DND-41 (cell line): Measurements from ENCODE around the gene KCTD19.

ENCODE experiments used
- ATAC-seq: fragments of 200-7000 bp; cut with Tn5 transposase; 3 replicates; pipeline ENCODE4 v1.9.1; 2021; ENCODE audit warnings: low read depth; ENCODE audit not compliant: insufficient read depth
- DNase-seq: peaks from one replicate; pipeline ENCODE4 v3.0.0-alpha.2; 2020
- H2AFZ ChIP-seq: 2 replicates; pipeline ENCODE4 v1.6.0; 2012; ENCODE audit warnings: low read depth, low read length
- H3K27ac ChIP-seq: 2 replicates; pipeline ENCODE4 v1.5.1; 2012; ENCODE audit warnings: low read length, inconsistent platforms
- H3K27me3 ChIP-seq: fragments of 200-600 bp; sonication (generic); 2 replicates; pipeline ENCODE4 v1.6.0; 2012; ENCODE audit warnings: low read length, mild to moderate bottlenecking, inconsistent platforms; ENCODE audit not compliant: insufficient read depth, poor library complexity
- H3K36me3 ChIP-seq: 2 replicates; pipeline ENCODE4 v1.5.1; 2012; ENCODE audit warnings: low read length, inconsistent platforms; ENCODE audit not compliant: insufficient read depth
- H3K4me1 ChIP-seq: 2 replicates; pipeline ENCODE4 v1.5.1; 2012; ENCODE audit warnings: mild to moderate bottlenecking, low read length; ENCODE audit not compliant: insufficient read depth
- H3K4me2 ChIP-seq: 2 replicates; pipeline ENCODE4 v1.6.0; 2012; ENCODE audit warnings: mild to moderate bottlenecking, moderate library complexity, low read length, inconsistent platforms; ENCODE audit not compliant: insufficient read depth
- H3K4me3 ChIP-seq, 2 experiments: fragments of 200-600 bp in 1 of 2; shearing (Covaris generic) in 1 of 2; 2 replicates each; pipeline ENCODE4 v1.5.1; 2012 to 2016; ENCODE audit warnings: inconsistent platforms in 2 of 2, low read length in 2 of 2, mild to moderate bottlenecking in 2 of 2, low read depth in 1 of 2, moderate library complexity in 1 of 2
- H3K79me2 ChIP-seq: 2 replicates; pipeline ENCODE4 v1.6.0; 2012; ENCODE audit warnings: low read length, inconsistent platforms; ENCODE audit not compliant: insufficient read depth
- H3K9ac ChIP-seq: 2 replicates; pipeline ENCODE4 v1.6.0; 2012; ENCODE audit warnings: low read depth, mild to moderate bottlenecking, inconsistent platforms, low read length, moderate library complexity
- H3K9me3 ChIP-seq: 2 replicates; pipeline ENCODE4 v1.5.1; 2012; ENCODE audit warnings: low read length, moderate library complexity, mild to moderate bottlenecking, inconsistent platforms; ENCODE audit not compliant: insufficient read depth, severe bottlenecking
- H4K20me1 ChIP-seq: 2 replicates; pipeline ENCODE4 v1.6.0; 2012; ENCODE audit warnings: low read length; ENCODE audit not compliant: insufficient read depth
- EZH2 ChIP-seq: IDR thresholded peaks from 3 replicates; pipeline ENCODE4 v1.6.1; 2012; ENCODE audit warnings: borderline replicate concordance, low read depth, mild to moderate bottlenecking, moderate library complexity, low read length, inconsistent platforms; ENCODE audit not compliant: severe bottlenecking
- TF ChIP-seq, protein P1 (sequence below): IDR thresholded peaks from 2 replicates; pipeline ENCODE4 v1.5.1; 2012; ENCODE audit warnings: borderline replicate concordance, low read length, moderate library complexity, mild to moderate bottlenecking; ENCODE audit not compliant: poor library complexity, severe bottlenecking; ENCODE audit errors: extremely low read depth

Gene KCTD19

DNA sequence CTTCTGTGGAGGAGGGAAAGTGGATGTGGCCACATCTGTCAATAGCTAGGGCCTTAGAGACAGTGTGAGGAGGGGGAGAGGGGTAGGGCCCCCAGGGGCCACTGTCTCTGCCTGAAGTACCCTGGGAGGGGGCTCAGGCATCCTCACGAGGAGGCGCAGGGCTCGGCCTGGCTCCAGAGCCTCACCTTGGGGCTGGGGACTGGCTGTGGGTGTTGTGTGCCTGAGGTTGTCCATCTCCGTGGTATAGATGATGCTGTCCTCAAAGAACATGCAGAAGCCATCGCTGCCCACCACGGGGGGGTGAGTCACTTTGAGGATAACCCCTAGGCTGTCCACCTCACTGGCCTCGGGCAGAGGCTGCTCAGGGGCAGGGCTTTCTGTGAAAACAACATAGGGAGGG is 35.1 kb downstream of the KCTD19 start:
- no peak overlapping the region for H3K4me3 ChIP-seq
- H2AFZ ChIP-seq, result no peak overlapping the region
- H3K9ac ChIP-seq, result no peak overlapping the region
- H3K4me2 ChIP-seq, result no peak overlapping the region
- no peak overlapping the region for H3K27ac ChIP-seq
- no peaks in the 10 kb centered on the region for H3K36me3 ChIP-seq
- ATAC-seq (no peak), DNase-seq (no peak)
- TF ChIP-seq EZH2, result no peak
- TF ChIP-seq, protein P1, sequence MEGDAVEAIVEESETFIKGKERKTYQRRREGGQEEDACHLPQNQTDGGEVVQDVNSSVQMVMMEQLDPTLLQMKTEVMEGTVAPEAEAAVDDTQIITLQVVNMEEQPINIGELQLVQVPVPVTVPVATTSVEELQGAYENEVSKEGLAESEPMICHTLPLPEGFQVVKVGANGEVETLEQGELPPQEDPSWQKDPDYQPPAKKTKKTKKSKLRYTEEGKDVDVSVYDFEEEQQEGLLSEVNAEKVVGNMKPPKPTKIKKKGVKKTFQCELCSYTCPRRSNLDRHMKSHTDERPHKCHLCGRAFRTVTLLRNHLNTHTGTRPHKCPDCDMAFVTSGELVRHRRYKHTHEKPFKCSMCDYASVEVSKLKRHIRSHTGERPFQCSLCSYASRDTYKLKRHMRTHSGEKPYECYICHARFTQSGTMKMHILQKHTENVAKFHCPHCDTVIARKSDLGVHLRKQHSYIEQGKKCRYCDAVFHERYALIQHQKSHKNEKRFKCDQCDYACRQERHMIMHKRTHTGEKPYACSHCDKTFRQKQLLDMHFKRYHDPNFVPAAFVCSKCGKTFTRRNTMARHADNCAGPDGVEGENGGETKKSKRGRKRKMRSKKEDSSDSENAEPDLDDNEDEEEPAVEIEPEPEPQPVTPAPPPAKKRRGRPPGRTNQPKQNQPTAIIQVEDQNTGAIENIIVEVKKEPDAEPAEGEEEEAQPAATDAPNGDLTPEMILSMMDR, result no peak
- no peaks in the 10 kb centered on the region for H3K27me3 ChIP-seq
- H3K4me1 ChIP-seq, result no peaks in the 10 kb centered on the region
- no peaks in the 10 kb centered on the region for H3K79me2 ChIP-seq
- H3K9me3 ChIP-seq, result no peaks in the 10 kb centered on the region
- H4K20me1 ChIP-seq, result no peaks in the 10 kb centered on the region; the same call in 1 of the 2 replicates

GRCh38 chr16:67287960-67288359 is 38.6 kb downstream of the KCTD19 start:
- no peaks in the 10 kb centered on the region for H3K4me1 ChIP-seq
- no peak overlapping the region for H3K9ac ChIP-seq
- DNase-seq (no peak), ATAC-seq (no peak)
- no peaks in the 10 kb centered on the region for H3K27me3 ChIP-seq
- no peak overlapping the region for H3K4me3 ChIP-seq
- no peaks in the 10 kb centered on the region for H3K9me3 ChIP-seq
- no peak overlapping the region for H3K4me2 ChIP-seq
- TF ChIP-seq, protein P1, result no peak
- TF ChIP-seq EZH2, result no peak
- no peaks in the 10 kb centered on the region for H3K36me3 ChIP-seq
- H4K20me1 ChIP-seq, result no peaks in the 10 kb centered on the region; the same call in 1 of the 2 replicates
- H3K79me2 ChIP-seq, result no peaks in the 10 kb centered on the region
- no peak overlapping the region for H2AFZ ChIP-seq
- H3K27ac ChIP-seq, result no peak overlapping the region

GRCh38 chr16:67286441-67287235 is 39.9 kb downstream of the KCTD19 start:
- ATAC-seq (no peak), DNase-seq (no peak)
- Histone ChIP-seq H3K79me2 (no peaks in the 10 kb centered on the region), H4K20me1 (no peaks in the 10 kb centered on the region; the same call in 1 of the 2 replicates), H3K36me3 (no peaks in the 10 kb centered on the region), H3K4me3 (no peak overlapping the region), H3K4me2 (no peak overlapping the region), H2AFZ (no peak overlapping the region), H3K9ac (no peak overlapping the region), H3K9me3 (no peaks in the 10 kb centered on the region), H3K27me3 (no peaks in the 10 kb centered on the region), H3K27ac (no peak overlapping the region), H3K4me1 (no peaks in the 10 kb centered on the region)
- TF ChIP-seq, protein P1, result no peak
- no peak for TF ChIP-seq EZH2
